HEK293T (cell line): ENCODE results near the gene MARCHF9.

Experiments used
- FOXA1 ChIP-seq: fragments of 450-650 bp; IDR thresholded peaks from 2 replicates; pipeline ENCODE4 v1.6.1; 2016; ENCODE audit warnings: mild to moderate bottlenecking
- SP1 ChIP-seq: fragments of 450-650 bp; IDR thresholded peaks from 2 replicates; pipeline ENCODE4 v1.6.1; 2017

GRCh38 chr12:57718641-57719528, 36.0 kb upstream of the MARCHF9 start:
- TF ChIP-seq SP1 (no peak), FOXA1 (no peak)
